AG10803 (cell line): Measurements from ENCODE around the gene RIPPLY1.
A peak's percentile ranks its signal among the peaks of the same experiment; 100 is the strongest.

Experiments
- DNase-seq: peaks from one replicate; pipeline ENCODE4 v3.0.0; 2010; ENCODE audit warnings: low read depth
- H3K4me3 ChIP-seq: 2 replicates; pipeline ENCODE4 v1.5.1; 2011; ENCODE audit warnings: mild to moderate bottlenecking, low read length, control low read depth
- CTCF ChIP-seq: conservative IDR thresholded peaks from 2 replicates; pipeline ENCODE4 v1.5.1; 2011; ENCODE audit warnings: mild to moderate bottlenecking, low read length, control low read depth, inconsistent platforms

Gene RIPPLY1

GRCh38 chrX:106862972-106863688, 40.0 kb downstream of the RIPPLY1 start:
- DNase-seq: no peak
- TF ChIP-seq CTCF: peak; percentile 21
- no peak overlapping the region for H3K4me3 ChIP-seq
